Measurements from ENCODE around the gene ILF3. TPM values are rescaled to one million over a fixed set of nuclear protein-coding genes. Genes with fewer than 3 reads are reported as not detected.

The ILF3 gene
- total RNA-seq, 4 donors from 2014 or later: 67.3 to 88.2 (median 76.6) TPM

DNA sequence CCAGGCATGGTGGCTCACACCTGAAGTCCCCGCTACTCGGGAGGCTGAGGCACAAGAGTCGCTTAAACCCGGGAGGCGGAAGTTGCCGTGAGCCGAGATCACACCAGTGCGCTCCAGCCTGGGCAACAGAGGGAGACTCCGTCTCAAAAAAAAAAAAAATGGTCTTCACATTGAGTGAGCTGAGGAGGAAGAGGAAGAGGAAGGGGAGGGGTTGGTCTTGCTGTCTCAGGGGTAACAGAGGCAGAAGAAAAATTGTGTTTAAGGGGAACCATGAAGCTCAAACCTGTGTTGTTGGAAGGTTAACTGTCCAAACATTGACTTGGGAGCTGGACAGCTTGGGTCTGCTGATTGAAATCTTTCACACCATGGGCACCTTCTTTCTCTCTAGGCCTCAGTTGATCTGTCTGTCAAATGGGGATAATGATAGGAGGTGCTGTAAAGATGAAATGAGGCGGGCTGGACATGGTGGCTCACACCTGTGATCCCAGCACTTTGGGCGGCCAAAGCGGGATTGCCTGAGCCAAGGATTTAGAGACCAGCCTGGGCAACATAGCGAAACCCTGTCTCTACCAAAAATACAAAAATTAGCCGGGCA, 38.6 kb upstream of the ILF3 start:
- H3K36me3 ChIP-seq: no peaks in the 10 kb centered on the region
- H3K27me3 ChIP-seq: no peaks in the 10 kb centered on the region
- no peaks in the 10 kb centered on the region for H3K9me3 ChIP-seq
- intact Hi-C loops (cut with DNase I; ENCODE audit: low total_unique reads) (no loop called here), in situ Hi-C loops (cut with MboI; ENCODE audit: low sequenced_read_pairs in 4 of 4) (no loop called here)
- peaks cover 21 to 44% of the 10 kb centered on the region in 2 donors for H3K4me1 ChIP-seq
- DNase-seq (no peak), ATAC-seq (no peak)
- TF ChIP-seq, protein P1, sequence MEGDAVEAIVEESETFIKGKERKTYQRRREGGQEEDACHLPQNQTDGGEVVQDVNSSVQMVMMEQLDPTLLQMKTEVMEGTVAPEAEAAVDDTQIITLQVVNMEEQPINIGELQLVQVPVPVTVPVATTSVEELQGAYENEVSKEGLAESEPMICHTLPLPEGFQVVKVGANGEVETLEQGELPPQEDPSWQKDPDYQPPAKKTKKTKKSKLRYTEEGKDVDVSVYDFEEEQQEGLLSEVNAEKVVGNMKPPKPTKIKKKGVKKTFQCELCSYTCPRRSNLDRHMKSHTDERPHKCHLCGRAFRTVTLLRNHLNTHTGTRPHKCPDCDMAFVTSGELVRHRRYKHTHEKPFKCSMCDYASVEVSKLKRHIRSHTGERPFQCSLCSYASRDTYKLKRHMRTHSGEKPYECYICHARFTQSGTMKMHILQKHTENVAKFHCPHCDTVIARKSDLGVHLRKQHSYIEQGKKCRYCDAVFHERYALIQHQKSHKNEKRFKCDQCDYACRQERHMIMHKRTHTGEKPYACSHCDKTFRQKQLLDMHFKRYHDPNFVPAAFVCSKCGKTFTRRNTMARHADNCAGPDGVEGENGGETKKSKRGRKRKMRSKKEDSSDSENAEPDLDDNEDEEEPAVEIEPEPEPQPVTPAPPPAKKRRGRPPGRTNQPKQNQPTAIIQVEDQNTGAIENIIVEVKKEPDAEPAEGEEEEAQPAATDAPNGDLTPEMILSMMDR (IDR thresholded peaks at IDR 0.05 in 4 of 5, conservative IDR thresholded peaks at IDR 0.05 in 1 of 5): no peak
- H3K27ac ChIP-seq: peak overlapping the region; percentile 55 to 88 (median 78)
- no peak overlapping the region for H3K4me3 ChIP-seq

DNA sequence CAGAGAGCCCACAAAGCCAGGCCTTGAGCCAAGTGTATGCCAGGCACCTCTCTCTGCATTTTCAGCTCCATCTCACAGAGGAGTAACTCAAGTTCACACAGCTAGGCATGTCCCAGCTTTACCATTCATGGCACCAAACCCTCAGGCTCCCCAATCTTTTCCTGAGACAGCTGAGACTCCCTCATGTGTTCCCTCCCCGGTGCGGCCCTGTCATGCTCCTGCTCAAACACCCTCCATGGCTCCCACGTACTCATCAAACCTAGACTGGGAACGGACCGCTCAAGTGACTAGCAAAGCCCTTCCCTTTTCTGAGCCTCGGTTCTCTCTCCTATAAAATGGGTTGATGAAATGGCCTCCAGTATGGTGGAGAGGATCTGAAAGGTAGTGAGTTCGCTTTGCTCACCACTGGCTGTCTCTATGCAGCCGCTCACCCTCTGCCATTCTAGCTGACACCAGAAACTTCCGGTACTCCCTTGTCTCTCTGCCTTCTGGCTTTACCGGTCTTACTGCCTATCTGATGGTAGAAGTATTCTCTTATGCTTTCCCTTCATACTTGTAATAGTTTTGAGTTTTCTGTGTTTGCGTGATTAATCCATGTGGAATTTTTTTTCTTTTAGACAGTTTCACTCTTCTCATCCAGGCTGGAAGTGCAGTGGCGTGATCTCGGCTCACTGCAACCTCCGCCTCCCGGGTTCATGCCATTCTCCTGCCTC, 36.6 kb upstream of the ILF3 start:
- Histone ChIP-seq H3K4me3 (no peak overlapping the region), H3K4me1 (peaks cover 12 to 36% of the 10 kb centered on the region in 2 donors), H3K27ac (peak overlapping the region; percentile 55 to 88 (median 78)), H3K36me3 (no peaks in the 10 kb centered on the region), H3K27me3 (no peaks in the 10 kb centered on the region), H3K9me3 (no peaks in the 10 kb centered on the region)
- TF ChIP-seq, protein P1 (IDR thresholded peaks at IDR 0.05 in 4 of 5, conservative IDR thresholded peaks at IDR 0.05 in 1 of 5): no peak
- TF ChIP-seq POLR2A (IDR thresholded peaks at IDR 0.05): no peak
- DNase-seq (no peak), ATAC-seq (no peak)
- intact Hi-C loops (cut with DNase I; ENCODE audit: low total_unique reads) (no loop called here), in situ Hi-C loops (cut with MboI; ENCODE audit: low sequenced_read_pairs in 4 of 4) (no loop called here)

DNA sequence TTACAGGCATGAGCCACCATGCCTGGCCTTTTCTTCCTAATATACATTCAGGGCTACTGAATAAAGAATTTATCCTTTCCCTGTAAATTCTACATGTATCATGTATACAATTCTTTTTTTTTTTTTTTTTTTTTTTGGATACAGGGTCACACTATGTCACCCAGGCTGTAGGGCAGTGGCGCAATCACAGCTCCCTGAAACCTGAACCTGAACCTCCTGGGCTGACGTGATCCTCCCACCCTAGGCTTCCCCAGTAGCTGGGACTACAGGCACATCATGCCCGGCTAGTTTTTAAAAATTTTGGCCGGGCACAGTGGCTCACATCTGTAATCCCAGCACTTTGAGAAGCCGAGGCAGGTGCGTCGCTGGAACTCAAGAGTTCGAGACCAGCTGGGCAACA, 35.3 kb upstream of the ILF3 start:
- intact Hi-C loops (cut with DNase I; ENCODE audit: low total_unique reads): no loop called here
- ATAC-seq: peak; percentile 64 to 83
- Histone ChIP-seq H3K27me3 (no peaks in the 10 kb centered on the region), H3K4me3 (no peak overlapping the region), H3K9me3 (no peaks in the 10 kb centered on the region), H3K4me1 (peaks cover 6 to 38% of the 10 kb centered on the region in 2 donors), H3K27ac (peak overlapping the region; percentile 64 to 88 (median 72)), H3K36me3 (no peaks in the 10 kb centered on the region)
- DNase-seq: peak in 1 of 2 donors; percentile 85
- TF ChIP-seq, protein P1 (IDR thresholded peaks at IDR 0.05 in 4 of 5, conservative IDR thresholded peaks at IDR 0.05 in 1 of 5): no peak
- TF ChIP-seq POLR2A (IDR thresholded peaks at IDR 0.05): no peak
- in situ Hi-C loops (cut with MboI; ENCODE audit: low sequenced_read_pairs in 4 of 4): no loop called here

DNA sequence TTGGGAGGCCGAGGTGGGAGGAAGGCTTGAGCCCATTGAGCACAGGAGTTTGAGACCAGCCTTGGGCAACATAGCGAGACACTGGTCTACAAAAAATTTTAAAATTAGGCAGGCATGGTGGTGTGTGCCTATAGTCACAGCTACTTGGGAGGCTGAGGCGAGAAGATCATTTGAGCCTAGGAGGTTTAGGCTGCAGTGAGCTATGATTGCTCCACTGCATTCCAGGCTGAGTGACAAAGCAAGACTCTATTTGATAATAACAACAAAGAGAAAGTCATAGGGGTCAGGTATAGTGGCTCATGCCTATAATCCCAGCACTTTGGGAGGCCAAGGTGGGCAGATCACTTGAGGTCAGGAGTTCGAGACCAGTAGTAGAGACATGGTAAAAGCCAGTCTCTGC, 33.4 kb upstream of the ILF3 start:
- Histone ChIP-seq H3K27ac (peak overlapping the region in 3 of 4 donors; percentile 31 to 88 (median 49)), H3K4me3 (no peak overlapping the region), H3K9me3 (no peaks in the 10 kb centered on the region), H3K27me3 (no peaks in the 10 kb centered on the region), H3K36me3 (no peaks in the 10 kb centered on the region), H3K4me1 (peaks cover 18 to 48% of the 10 kb centered on the region in 2 donors)
- in situ Hi-C loops (cut with MboI; ENCODE audit: low sequenced_read_pairs in 4 of 4) (no loop called here), intact Hi-C loops (cut with DNase I; ENCODE audit: low total_unique reads) (no loop called here)
- DNase-seq (no peak), ATAC-seq (no peak)
- TF ChIP-seq, protein P1 (IDR thresholded peaks at IDR 0.05 in 4 of 5, conservative IDR thresholded peaks at IDR 0.05 in 1 of 5): no peak
- no peak for TF ChIP-seq POLR2A (IDR thresholded peaks at IDR 0.05)

Measured in gastrocnemius medialis (tissue), 4 donors.